ENCODE results near the gene BICDL2.

Gene BICDL2

DNA sequence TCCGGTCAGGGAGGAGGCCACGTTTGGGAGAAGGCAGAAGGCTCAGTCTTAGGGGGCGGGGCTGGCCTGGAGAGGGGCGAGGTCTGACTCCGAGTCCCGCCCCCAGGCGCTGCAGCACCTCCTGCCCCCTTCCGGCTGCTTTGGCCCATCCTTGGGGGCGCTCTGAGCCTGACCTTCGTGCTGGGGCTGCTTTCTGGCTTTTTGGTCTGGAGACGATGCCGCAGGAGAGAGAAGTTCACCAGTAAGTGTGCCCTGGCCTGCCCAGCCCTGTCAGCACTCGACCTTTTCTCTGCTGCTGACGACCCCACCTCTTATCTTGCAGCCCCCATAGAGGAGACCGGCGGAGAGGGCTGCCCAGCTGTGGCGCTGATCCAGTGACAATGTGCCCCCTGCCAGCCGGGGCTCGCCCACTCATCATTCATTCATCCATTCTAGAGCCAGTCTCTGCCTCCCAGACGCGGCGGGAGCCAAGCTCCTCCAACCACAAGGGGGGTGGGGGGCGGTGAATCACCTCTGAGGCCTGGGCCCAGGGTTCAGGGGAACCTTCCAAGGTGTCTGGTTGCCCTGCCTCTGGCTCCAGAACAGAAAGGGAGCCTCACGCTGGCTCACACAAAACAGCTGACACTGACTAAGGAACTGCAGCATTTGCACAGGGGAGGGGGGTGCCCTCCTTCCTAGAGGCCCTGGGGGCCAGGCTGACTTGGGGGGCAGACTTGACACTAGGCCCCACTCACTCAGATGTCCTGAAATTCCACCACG is 15.1 kb downstream of the BICDL2 start (continued):
- TF ChIP-seq, protein P1, sequence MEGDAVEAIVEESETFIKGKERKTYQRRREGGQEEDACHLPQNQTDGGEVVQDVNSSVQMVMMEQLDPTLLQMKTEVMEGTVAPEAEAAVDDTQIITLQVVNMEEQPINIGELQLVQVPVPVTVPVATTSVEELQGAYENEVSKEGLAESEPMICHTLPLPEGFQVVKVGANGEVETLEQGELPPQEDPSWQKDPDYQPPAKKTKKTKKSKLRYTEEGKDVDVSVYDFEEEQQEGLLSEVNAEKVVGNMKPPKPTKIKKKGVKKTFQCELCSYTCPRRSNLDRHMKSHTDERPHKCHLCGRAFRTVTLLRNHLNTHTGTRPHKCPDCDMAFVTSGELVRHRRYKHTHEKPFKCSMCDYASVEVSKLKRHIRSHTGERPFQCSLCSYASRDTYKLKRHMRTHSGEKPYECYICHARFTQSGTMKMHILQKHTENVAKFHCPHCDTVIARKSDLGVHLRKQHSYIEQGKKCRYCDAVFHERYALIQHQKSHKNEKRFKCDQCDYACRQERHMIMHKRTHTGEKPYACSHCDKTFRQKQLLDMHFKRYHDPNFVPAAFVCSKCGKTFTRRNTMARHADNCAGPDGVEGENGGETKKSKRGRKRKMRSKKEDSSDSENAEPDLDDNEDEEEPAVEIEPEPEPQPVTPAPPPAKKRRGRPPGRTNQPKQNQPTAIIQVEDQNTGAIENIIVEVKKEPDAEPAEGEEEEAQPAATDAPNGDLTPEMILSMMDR (tag by site-specific recombination; IDR thresholded peaks at IDR 0.05) = peak; percentile 97
- no peak for TF ChIP-seq ZNF677 (tag by site-specific recombination; IDR thresholded peaks at IDR 0.05)
- TF ChIP-seq OSR2 (tag by site-specific recombination; IDR thresholded peaks at IDR 0.05) = no peak
- TF ChIP-seq KLF8 (tag by site-specific recombination; IDR thresholded peaks at IDR 0.05) = peak; percentile 7; the same call in 1 of the 2 replicates
- no peak for TF ChIP-seq YY2 (tag by site-specific recombination; IDR thresholded peaks at IDR 0.05)
- TF ChIP-seq, protein P2, sequence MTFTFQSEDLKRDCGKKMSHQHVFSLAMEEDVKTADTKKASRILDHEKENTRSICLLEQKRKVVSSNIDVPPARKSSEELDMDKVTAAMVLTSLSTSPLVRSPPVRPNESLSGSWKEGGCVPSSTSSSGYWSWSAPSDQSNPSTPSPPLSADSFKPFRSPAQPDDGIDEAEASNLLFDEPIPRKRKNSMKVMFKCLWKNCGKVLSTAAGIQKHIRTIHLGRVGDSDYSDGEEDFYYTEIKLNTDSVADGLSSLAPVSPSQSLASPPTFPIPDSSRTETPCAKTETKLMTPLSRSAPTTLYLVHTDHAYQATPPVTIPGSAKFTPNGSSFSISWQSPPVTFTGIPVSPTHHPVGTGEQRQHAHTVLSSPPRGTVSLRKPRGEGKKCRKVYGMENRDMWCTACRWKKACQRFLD (tag by site-specific recombination; IDR thresholded peaks at IDR 0.05) = no peak
- TF ChIP-seq ZSCAN23 (tag by site-specific recombination; IDR thresholded peaks at IDR 0.05) = no peak
- no peak for TF ChIP-seq ZNF174 (tag by site-specific recombination; IDR thresholded peaks at IDR 0.05)
- TF ChIP-seq ZNF341 (tag by site-specific recombination; IDR thresholded peaks at IDR 0.05; ENCODE audit: low read depth) = no peak
- TF ChIP-seq BCL11A (tag by site-specific recombination; IDR thresholded peaks at IDR 0.05; ENCODE audit: low read depth) = 0 out of 2 replicates have a peak, but pooled peaks have one; percentile 26
- TF ChIP-seq ZNF404 (tag by site-specific recombination; IDR thresholded peaks at IDR 0.05) = no peak
- no peak for TF ChIP-seq ZNF350 (tag by site-specific recombination; IDR thresholded peaks at IDR 0.05)
- TF ChIP-seq ZNF596 (tag by site-specific recombination; IDR thresholded peaks at IDR 0.05) = no peak
- TF ChIP-seq, protein P3, sequence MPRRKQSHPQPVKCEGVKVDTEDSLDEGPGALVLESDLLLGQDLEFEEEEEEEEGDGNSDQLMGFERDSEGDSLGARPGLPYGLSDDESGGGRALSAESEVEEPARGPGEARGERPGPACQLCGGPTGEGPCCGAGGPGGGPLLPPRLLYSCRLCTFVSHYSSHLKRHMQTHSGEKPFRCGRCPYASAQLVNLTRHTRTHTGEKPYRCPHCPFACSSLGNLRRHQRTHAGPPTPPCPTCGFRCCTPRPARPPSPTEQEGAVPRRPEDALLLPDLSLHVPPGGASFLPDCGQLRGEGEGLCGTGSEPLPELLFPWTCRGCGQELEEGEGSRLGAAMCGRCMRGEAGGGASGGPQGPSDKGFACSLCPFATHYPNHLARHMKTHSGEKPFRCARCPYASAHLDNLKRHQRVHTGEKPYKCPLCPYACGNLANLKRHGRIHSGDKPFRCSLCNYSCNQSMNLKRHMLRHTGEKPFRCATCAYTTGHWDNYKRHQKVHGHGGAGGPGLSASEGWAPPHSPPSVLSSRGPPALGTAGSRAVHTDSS (tag by site-specific recombination; IDR thresholded peaks at IDR 0.05) = no peak
- no peak for TF ChIP-seq ZNF777 (tag by site-specific recombination; IDR thresholded peaks at IDR 0.05; ENCODE audit: borderline replicate concordance)
- TF ChIP-seq, protein P4, sequence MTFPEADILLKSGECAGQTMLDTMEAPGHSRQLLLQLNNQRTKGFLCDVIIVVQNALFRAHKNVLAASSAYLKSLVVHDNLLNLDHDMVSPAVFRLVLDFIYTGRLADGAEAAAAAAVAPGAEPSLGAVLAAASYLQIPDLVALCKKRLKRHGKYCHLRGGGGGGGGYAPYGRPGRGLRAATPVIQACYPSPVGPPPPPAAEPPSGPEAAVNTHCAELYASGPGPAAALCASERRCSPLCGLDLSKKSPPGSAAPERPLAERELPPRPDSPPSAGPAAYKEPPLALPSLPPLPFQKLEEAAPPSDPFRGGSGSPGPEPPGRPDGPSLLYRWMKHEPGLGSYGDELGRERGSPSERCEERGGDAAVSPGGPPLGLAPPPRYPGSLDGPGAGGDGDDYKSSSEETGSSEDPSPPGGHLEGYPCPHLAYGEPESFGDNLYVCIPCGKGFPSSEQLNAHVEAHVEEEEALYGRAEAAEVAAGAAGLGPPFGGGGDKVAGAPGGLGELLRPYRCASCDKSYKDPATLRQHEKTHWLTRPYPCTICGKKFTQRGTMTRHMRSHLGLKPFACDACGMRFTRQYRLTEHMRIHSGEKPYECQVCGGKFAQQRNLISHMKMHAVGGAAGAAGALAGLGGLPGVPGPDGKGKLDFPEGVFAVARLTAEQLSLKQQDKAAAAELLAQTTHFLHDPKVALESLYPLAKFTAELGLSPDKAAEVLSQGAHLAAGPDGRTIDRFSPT (tag by site-specific recombination; IDR thresholded peaks at IDR 0.05) = peak; percentile 91
- TF ChIP-seq ZNF791 (tag by site-specific recombination; IDR thresholded peaks at IDR 0.05) = no peak
- TF ChIP-seq ZNF391 (tag by site-specific recombination; IDR thresholded peaks at IDR 0.05; ENCODE audit: borderline replicate concordance, low read depth) = no peak
- no peak for TF ChIP-seq ZNF37A (tag by site-specific recombination; IDR thresholded peaks at IDR 0.05)
- no peak for TF ChIP-seq ZNF114 (tag by site-specific recombination; IDR thresholded peaks at IDR 0.05)
- TF ChIP-seq, protein P5, sequence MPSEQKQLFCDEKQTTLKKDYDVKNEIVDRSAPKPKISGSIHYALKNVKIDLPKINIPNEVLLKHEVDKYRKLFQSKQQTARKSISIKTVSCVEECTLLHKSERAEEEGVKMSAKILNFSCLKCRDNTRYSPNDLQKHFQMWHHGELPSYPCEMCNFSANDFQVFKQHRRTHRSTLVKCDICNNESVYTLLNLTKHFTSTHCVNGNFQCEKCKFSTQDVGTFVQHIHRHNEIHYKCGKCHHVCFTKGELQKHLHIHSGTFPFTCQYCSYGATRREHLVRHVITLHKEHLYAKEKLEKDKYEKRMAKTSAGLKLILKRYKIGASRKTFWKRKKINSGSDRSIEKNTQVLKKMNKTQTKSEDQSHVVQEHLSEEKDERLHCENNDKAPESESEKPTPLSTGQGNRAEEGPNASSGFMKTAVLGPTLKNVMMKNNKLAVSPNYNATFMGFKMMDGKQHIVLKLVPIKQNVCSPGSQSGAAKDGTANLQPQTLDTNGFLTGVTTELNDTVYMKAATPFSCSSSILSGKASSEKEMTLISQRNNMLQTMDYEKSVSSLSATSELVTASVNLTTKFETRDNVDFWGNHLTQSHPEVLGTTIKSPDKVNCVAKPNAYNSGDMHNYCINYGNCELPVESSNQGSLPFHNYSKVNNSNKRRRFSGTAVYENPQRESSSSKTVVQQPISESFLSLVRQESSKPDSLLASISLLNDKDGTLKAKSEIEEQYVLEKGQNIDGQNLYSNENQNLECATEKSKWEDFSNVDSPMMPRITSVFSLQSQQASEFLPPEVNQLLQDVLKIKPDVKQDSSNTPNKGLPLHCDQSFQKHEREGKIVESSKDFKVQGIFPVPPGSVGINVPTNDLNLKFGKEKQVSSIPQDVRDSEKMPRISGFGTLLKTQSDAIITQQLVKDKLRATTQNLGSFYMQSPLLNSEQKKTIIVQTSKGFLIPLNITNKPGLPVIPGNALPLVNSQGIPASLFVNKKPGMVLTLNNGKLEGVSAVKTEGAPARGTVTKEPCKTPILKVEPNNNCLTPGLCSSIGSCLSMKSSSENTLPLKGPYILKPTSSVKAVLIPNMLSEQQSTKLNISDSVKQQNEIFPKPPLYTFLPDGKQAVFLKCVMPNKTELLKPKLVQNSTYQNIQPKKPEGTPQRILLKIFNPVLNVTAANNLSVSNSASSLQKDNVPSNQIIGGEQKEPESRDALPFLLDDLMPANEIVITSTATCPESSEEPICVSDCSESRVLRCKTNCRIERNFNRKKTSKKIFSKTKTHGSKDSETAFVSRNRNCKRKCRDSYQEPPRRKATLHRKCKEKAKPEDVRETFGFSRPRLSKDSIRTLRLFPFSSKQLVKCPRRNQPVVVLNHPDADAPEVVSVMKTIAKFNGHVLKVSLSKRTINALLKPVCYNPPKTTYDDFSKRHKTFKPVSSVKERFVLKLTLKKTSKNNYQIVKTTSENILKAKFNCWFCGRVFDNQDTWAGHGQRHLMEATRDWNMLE (tag by site-specific recombination; conservative IDR thresholded peaks at IDR 0.05; ENCODE audit: low read depth) = no peak
- TF ChIP-seq HOXA7 (CRISPR knock-in tag; IDR thresholded peaks at IDR 0.05; ENCODE audit: borderline replicate concordance) = no peak
- peak; percentile 85 for TF ChIP-seq ZFHX2 (tag by site-specific recombination; conservative IDR thresholded peaks at IDR 0.05)
- TF ChIP-seq, protein P6, sequence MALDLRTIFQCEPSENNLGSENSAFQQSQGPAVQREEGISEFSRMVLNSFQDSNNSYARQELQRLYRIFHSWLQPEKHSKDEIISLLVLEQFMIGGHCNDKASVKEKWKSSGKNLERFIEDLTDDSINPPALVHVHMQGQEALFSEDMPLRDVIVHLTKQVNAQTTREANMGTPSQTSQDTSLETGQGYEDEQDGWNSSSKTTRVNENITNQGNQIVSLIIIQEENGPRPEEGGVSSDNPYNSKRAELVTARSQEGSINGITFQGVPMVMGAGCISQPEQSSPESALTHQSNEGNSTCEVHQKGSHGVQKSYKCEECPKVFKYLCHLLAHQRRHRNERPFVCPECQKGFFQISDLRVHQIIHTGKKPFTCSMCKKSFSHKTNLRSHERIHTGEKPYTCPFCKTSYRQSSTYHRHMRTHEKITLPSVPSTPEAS (tag by site-specific recombination; IDR thresholded peaks at IDR 0.05) = no peak
- no peak for TF ChIP-seq ZNF366 (tag by site-specific recombination; conservative IDR thresholded peaks at IDR 0.05)
- TF ChIP-seq SETDB1 (IDR thresholded peaks at IDR 0.05; ENCODE audit: insufficient read length, low read length) = no peak
- no peak for TF ChIP-seq PRDM1 (tag by site-specific recombination; IDR thresholded peaks at IDR 0.05)
- TF ChIP-seq ZNF830 (tag by site-specific recombination; IDR thresholded peaks at IDR 0.05; ENCODE audit: low read depth) = no peak

All from HEK293 (cell line).